HepG2 (cell line): ENCODE measurements around the gene RASSF6. TPM values are rescaled to one million over a fixed set of nuclear protein-coding genes. Genes with fewer than 3 reads are reported as not detected.

ENCODE experiments used
- HDAC2 ChIP-seq: sonication (generic); formaldehyde crosslinking; IDR thresholded peaks from 2 replicates; pipeline ENCODE4 v1.4.0; 2020; ENCODE audit warnings: missing genetic modification reagents
- KLF6 ChIP-seq: IDR thresholded peaks from 2 replicates; pipeline ENCODE4 v1.8.0; 2016; ENCODE audit warnings: missing biosample characterization, missing genetic modification reagents
- MYC ChIP-seq: sonication (generic); formaldehyde crosslinking; IDR thresholded peaks from 2 replicates; pipeline ENCODE4 v1.9.0; 2021; ENCODE audit warnings: missing genetic modification reagents, borderline replicate concordance
- NKX3-1 ChIP-seq: sonication (generic); formaldehyde crosslinking; IDR thresholded peaks from 2 replicates; pipeline ENCODE4 v1.5.0; 2020; ENCODE audit warnings: missing genetic modification reagents
- POLR2A ChIP-seq, 2 experiments: IDR thresholded peaks; 2 replicates each; pipeline ENCODE4 v1.6.1; 2011; ENCODE audit warnings: low read depth in 2 of 2, low read length in 2 of 2, mild to moderate bottlenecking in 1 of 2, moderate library complexity in 1 of 2; ENCODE audit not compliant: insufficient read depth in 1 of 2
- SIN3A ChIP-seq: IDR thresholded peaks from 2 replicates; pipeline ENCODE4 v1.6.1; 2011; ENCODE audit warnings: low read depth, mild to moderate bottlenecking, control low read depth, low read length, borderline replicate concordance
- SP140L ChIP-seq: sonication (generic); formaldehyde crosslinking; IDR thresholded peaks from 2 replicates; pipeline ENCODE4 v1.4.0; 2020; ENCODE audit warnings: missing genetic modification reagents, borderline replicate concordance
- TBP ChIP-seq: sonication (generic); formaldehyde crosslinking; IDR thresholded peaks from 2 replicates; pipeline ENCODE4 v1.5.0; 2020; ENCODE audit warnings: missing genetic modification reagents
- TCF7L2 ChIP-seq: IDR thresholded peaks from 2 replicates; pipeline ENCODE4 v1.6.1; 2011; ENCODE audit warnings: mild to moderate bottlenecking, low read depth, low read length, moderate library complexity
- ZBTB3 ChIP-seq: sonication (generic); formaldehyde crosslinking; IDR thresholded peaks from 2 replicates; pipeline ENCODE4 v1.4.0; 2020; ENCODE audit warnings: low read depth, mild to moderate bottlenecking, moderate library complexity, missing genetic modification reagents, borderline replicate concordance
- ZFP82 ChIP-seq: sonication (generic); formaldehyde crosslinking; IDR thresholded peaks from 2 replicates; pipeline ENCODE4 v1.5.1; 2020; ENCODE audit warnings: mild to moderate bottlenecking, missing genetic modification reagents, borderline replicate concordance
- ZNF136 ChIP-seq: sonication (generic); formaldehyde crosslinking; IDR thresholded peaks from 2 replicates; pipeline ENCODE4 v1.8.1; 2022; ENCODE audit warnings: low read depth, mild to moderate bottlenecking, moderate library complexity, missing genetic modification reagents
- ZNF253 ChIP-seq: sonication (generic); formaldehyde crosslinking; IDR thresholded peaks from 2 replicates; pipeline ENCODE4 v1.8.0; 2022; ENCODE audit warnings: mild to moderate bottlenecking, missing genetic modification reagents, borderline replicate concordance
- ZNF3 ChIP-seq: IDR thresholded peaks from 2 replicates; pipeline ENCODE4 v1.7.0; 2017; ENCODE audit warnings: inconsistent platforms
- ZNF468 ChIP-seq: sonication (generic); formaldehyde crosslinking; IDR thresholded peaks from 2 replicates; pipeline ENCODE4 v1.8.0; 2022; ENCODE audit warnings: mild to moderate bottlenecking, moderate library complexity, missing genetic modification reagents
- ZNF552 ChIP-seq: sonication (generic); formaldehyde crosslinking; IDR thresholded peaks from 2 replicates; pipeline ENCODE4 v1.9.0; 2022; ENCODE audit warnings: missing genetic modification reagents, mild to moderate bottlenecking, borderline replicate concordance
- polyA plus RNA-seq, 8 experiments: library from polyadenylated mRNA; depleted of rRNA in 3 of 8; stranded (reverse) in 7 of 8; unstranded in 1 of 8; fragments of >200 nt; fragmentation: Illumina TruSeq in 4 of 8; extraction: Trizol in 4 of 8; gene quantifications; 2 replicates each; pipeline versions ENCODE4 v1.2.1 to v1.2.3, GENCODE V29; 2011 to 2016; ENCODE audit warnings: low read depth in 4 of 8, missing spikeins in 1 of 8, mixed read lengths in 1 of 8; ENCODE audit not compliant: insufficient read depth in 1 of 8
- total RNA-seq, 5 experiments: library from RNA; depleted of rRNA; stranded (reverse); fragments of >200 nt; fragmentation: Illumina TruSeq; extraction: Trizol; gene quantifications; 2 replicates each; pipeline ENCODE4 v1.2.3, GENCODE V29; 2016; ENCODE audit warnings: low read depth in 1 of 5
- TF ChIP-seq, protein P1 (sequence below): sonication (generic); formaldehyde crosslinking; IDR thresholded peaks from 2 replicates; pipeline ENCODE4 v1.4.0; 2020; ENCODE audit warnings: missing genetic modification reagents
- TF ChIP-seq, protein P2 (sequence below): sonication (generic); formaldehyde crosslinking; IDR thresholded peaks from 2 replicates; pipeline ENCODE4 v1.4.0; 2020; ENCODE audit warnings: missing genetic modification reagents, low read depth, mild to moderate bottlenecking, borderline replicate concordance
- TF ChIP-seq, protein P3 (sequence below): sonication (generic); formaldehyde crosslinking; IDR thresholded peaks from 2 replicates; pipeline ENCODE4 v1.4.0; 2020; ENCODE audit warnings: missing genetic modification reagents, mild to moderate bottlenecking, borderline replicate concordance
- TF ChIP-seq, protein P4 (sequence below): sonication (generic); formaldehyde crosslinking; IDR thresholded peaks from 2 replicates; pipeline ENCODE4 v1.5.0; 2020; ENCODE audit warnings: mild to moderate bottlenecking, missing genetic modification reagents, borderline replicate concordance
- TF ChIP-seq, protein P5 (sequence below): sonication (generic); formaldehyde crosslinking; conservative IDR thresholded peaks from 2 replicates; pipeline ENCODE4 v1.8.0; 2022; ENCODE audit warnings: missing genetic modification reagents
- TF ChIP-seq, protein P6 (sequence below): sonication (generic); formaldehyde crosslinking; IDR thresholded peaks from 2 replicates; pipeline ENCODE4 v1.4.0; 2020; ENCODE audit warnings: mild to moderate bottlenecking, missing genetic modification reagents

The RASSF6 gene
- total and polyA plus RNA-seq, 2 of the 13 experiments (the other 11 are each of a cell fraction or from before 2014, with no cell fraction given), result 0.03 to 0.11 TPM

DNA sequence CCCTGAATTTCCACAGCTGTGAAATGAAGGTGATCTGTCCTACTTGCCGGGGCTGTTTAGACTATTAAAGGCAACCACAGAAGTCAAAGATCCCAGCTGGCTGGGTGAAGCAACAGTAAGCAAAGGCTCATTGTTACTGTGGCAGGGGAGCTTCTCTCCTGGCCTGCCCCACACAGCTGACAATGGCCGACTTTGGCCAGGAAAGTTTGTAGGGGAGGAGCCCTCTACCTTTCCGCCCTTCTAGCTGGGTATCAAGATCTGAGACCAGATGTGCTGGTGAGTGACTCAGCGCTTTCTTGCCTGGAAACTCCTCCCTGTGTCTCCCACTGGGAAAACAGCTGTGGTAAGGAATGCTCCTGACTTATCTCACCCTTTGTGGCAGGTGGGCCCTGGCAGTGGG, 21.1 kb downstream of the RASSF6 start (continued):
- TF ChIP-seq ZNF136 (CRISPR knock-in tag), result no peak
- no peak for TF ChIP-seq MYC
- TF ChIP-seq NKX3-1, result no peak
- TF ChIP-seq, protein P1, sequence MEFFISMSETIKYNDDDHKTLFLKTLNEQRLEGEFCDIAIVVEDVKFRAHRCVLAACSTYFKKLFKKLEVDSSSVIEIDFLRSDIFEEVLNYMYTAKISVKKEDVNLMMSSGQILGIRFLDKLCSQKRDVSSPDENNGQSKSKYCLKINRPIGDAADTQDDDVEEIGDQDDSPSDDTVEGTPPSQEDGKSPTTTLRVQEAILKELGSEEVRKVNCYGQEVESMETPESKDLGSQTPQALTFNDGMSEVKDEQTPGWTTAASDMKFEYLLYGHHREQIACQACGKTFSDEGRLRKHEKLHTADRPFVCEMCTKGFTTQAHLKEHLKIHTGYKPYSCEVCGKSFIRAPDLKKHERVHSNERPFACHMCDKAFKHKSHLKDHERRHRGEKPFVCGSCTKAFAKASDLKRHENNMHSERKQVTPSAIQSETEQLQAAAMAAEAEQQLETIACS (CRISPR knock-in tag), result no peak
- TF ChIP-seq ZNF552 (CRISPR knock-in tag), result no peak
- TF ChIP-seq ZFP82 (CRISPR knock-in tag), result no peak
- peak; percentile 93; the same call in 1 of the 2 replicates for TF ChIP-seq HDAC2 (CRISPR knock-in tag)
- TF ChIP-seq, protein P2, sequence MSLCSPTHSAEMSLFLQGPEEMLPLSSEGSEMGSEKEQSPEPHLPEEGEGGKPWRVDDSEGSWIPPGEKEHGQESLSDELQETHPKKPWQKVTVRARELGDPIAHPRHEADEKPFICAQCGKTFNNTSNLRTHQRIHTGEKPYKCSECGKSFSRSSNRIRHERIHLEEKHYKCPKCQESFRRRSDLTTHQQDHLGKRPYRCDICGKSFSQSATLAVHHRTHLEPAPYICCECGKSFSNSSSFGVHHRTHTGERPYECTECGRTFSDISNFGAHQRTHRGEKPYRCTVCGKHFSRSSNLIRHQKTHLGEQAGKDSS (CRISPR knock-in tag), result no peak
- TF ChIP-seq POLR2A (IDR thresholded peaks at IDR 0.05; ENCODE audit: insufficient read depth in 1 of 2, low read depth in 2 of 2, low read length in 2 of 2), result peak in 1 of 2 experiments; percentile 50; a peak in 1 of 4 replicates
- TF ChIP-seq ZNF3 (CRISPR knock-in tag), result no peak
- TF ChIP-seq, protein P3, sequence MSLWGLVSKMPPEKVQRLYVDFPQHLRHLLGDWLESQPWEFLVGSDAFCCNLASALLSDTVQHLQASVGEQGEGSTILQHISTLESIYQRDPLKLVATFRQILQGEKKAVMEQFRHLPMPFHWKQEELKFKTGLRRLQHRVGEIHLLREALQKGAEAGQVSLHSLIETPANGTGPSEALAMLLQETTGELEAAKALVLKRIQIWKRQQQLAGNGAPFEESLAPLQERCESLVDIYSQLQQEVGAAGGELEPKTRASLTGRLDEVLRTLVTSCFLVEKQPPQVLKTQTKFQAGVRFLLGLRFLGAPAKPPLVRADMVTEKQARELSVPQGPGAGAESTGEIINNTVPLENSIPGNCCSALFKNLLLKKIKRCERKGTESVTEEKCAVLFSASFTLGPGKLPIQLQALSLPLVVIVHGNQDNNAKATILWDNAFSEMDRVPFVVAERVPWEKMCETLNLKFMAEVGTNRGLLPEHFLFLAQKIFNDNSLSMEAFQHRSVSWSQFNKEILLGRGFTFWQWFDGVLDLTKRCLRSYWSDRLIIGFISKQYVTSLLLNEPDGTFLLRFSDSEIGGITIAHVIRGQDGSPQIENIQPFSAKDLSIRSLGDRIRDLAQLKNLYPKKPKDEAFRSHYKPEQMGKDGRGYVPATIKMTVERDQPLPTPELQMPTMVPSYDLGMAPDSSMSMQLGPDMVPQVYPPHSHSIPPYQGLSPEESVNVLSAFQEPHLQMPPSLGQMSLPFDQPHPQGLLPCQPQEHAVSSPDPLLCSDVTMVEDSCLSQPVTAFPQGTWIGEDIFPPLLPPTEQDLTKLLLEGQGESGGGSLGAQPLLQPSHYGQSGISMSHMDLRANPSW (CRISPR knock-in tag), result no peak
- no peak for TF ChIP-seq ZNF253 (CRISPR knock-in tag)
- no peak for TF ChIP-seq TCF7L2
- no peak for TF ChIP-seq SP140L (CRISPR knock-in tag)
- TF ChIP-seq, protein P4, sequence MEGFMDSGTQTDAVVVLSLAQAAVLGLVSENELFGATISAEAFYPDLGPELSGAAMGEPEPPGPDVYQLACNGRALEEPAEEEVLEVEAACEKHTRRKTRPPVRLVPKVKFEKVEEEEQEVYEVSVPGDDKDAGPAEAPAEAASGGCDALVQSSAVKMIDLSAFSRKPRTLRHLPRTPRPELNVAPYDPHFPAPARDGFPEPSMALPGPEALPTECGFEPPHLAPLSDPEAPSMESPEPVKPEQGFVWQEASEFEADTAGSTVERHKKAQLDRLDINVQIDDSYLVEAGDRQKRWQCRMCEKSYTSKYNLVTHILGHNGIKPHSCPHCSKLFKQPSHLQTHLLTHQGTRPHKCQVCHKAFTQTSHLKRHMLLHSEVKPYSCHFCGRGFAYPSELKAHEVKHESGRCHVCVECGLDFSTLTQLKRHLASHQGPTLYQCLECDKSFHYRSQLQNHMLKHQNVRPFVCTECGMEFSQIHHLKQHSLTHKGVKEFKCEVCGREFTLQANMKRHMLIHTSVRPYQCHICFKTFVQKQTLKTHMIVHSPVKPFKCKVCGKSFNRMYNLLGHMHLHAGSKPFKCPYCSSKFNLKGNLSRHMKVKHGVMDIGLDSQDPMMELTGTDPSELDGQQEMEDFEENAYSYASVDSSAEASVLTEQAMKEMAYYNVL (CRISPR knock-in tag), result peak; percentile 72; the same call in 1 of the 2 replicates
- TF ChIP-seq, protein P5, sequence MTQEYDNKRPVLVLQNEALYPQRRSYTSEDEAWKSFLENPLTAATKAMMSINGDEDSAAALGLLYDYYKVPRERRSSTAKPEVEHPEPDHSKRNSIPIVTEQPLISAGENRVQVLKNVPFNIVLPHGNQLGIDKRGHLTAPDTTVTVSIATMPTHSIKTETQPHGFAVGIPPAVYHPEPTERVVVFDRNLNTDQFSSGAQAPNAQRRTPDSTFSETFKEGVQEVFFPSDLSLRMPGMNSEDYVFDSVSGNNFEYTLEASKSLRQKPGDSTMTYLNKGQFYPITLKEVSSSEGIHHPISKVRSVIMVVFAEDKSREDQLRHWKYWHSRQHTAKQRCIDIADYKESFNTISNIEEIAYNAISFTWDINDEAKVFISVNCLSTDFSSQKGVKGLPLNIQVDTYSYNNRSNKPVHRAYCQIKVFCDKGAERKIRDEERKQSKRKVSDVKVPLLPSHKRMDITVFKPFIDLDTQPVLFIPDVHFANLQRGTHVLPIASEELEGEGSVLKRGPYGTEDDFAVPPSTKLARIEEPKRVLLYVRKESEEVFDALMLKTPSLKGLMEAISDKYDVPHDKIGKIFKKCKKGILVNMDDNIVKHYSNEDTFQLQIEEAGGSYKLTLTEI, result no peak
- TF ChIP-seq ZBTB3 (CRISPR knock-in tag), result no peak
- TF ChIP-seq ZNF468 (CRISPR knock-in tag), result no peak
- TF ChIP-seq KLF6, result peak; percentile 49; the same call in 1 of the 2 replicates
- no peak for TF ChIP-seq TBP (CRISPR knock-in tag)
- TF ChIP-seq, protein P6, sequence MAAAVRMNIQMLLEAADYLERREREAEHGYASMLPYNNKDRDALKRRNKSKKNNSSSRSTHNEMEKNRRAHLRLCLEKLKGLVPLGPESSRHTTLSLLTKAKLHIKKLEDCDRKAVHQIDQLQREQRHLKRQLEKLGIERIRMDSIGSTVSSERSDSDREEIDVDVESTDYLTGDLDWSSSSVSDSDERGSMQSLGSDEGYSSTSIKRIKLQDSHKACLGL (CRISPR knock-in tag), result no peak
- TF ChIP-seq SIN3A, result no peak
